ENCODE measurements around the gene MDC1. TPM values are rescaled to one million over a fixed set of nuclear protein-coding genes. Genes with fewer than 3 reads are reported as not detected.
"Not testable (repeated sequence)": the region's sequence is repeated elsewhere in the genome, so short reads cannot be mapped to it uniquely, and the experiment has no call there.

MDC1 gene
- total RNA-seq, 1 donor: 4.7 TPM

GRCh38 chr6:30679765-30680535 lies 37.1 kb downstream of the MDC1 start:
- no peak for DNase-seq (ENCODE audit: low read depth)
- peak overlapping the region; percentile 22 for H3K4me3 ChIP-seq (ENCODE audit: low read depth, low read length)
- TF ChIP-seq CTCF (IDR thresholded peaks at IDR 0.05; ENCODE audit: insufficient read depth, low read depth, low read length): no peak

- DNase-seq (ENCODE audit: low read depth): peak; percentile 84
- TF ChIP-seq CTCF (IDR thresholded peaks at IDR 0.05; ENCODE audit: insufficient read depth, low read depth, low read length): peak; percentile 97
Measured at GRCh38 chr6:30678964-30679726, 37.9 kb downstream of the MDC1 start.

GRCh38 chr6:30676660-30677285 lies 40.3 kb downstream of the MDC1 start:
- TF ChIP-seq CTCF (IDR thresholded peaks at IDR 0.05; ENCODE audit: insufficient read depth, low read depth, low read length): no peak
- no peak for DNase-seq (ENCODE audit: low read depth)
- no peak overlapping the region for H3K4me3 ChIP-seq (ENCODE audit: low read depth, low read length)

More at GRCh38 chr6:30678964-30679726, 37.9 kb downstream of the MDC1 start:
- peak overlapping the region; percentile 21 for H3K4me3 ChIP-seq (ENCODE audit: low read depth, low read length)

- DNase-seq (ENCODE audit: low read depth): peak; percentile 99
- peak within 1 kb of the TSS; percentile 89 for H3K4me3 ChIP-seq (ENCODE audit: low read depth, low read length)
- TF ChIP-seq CTCF (IDR thresholded peaks at IDR 0.05; ENCODE audit: insufficient read depth, low read depth, low read length): peak; percentile 90
Measured at GRCh38 chr6:30672445-30673253, 44.4 kb downstream of the MDC1 start, which contains the start of gene DHX16. Gene DHX16, minus strand, starts transcription at chr6:30673006. Its CDS starts 165 bp downstream, at chr6:30672841.

- TF ChIP-seq CTCF (IDR thresholded peaks at IDR 0.05; ENCODE audit: insufficient read depth, low read depth, low read length): peak; percentile 28
- H3K4me3 ChIP-seq (ENCODE audit: low read depth, low read length): no peak overlapping the region
- DNase-seq (ENCODE audit: low read depth): no peak
Measured at GRCh38 chr6:30670760-30671527, 46.1 kb downstream of the MDC1 start.

- DNase-seq (ENCODE audit: low read depth); H3K4me3 ChIP-seq (ENCODE audit: low read depth, low read length): not testable (repeated sequence)
Measured at GRCh38 chr6:30666300-30666699, 50.8 kb downstream of the MDC1 start.
